Activated naive CD4-positive, alpha-beta T cell treated with anti-CD3 and anti-CD28 coated beads, Interleukin-2, amount 10 ng/mL, durations not matched to agents 7 days and 5 days (primary cell): ENCODE measurements around the gene KIAA1614.
A peak's percentile ranks its signal among the peaks of the same experiment; 100 is the strongest.

Experiments
- CTCF ChIA-PET: fragments of 350-600 bp; sonication (Branson Sonifier 250); formaldehyde crosslinking; loops from one replicate; lab custom pipeline; 2021; ENCODE audit warnings: antibody characterized with exemption; lab: Charles Lee
- DNase-seq: peaks from one replicate; pipeline ENCODE4 v3.0.0-alpha.2; 2020
- H3K27ac Mint-ChIP-seq: one replicate; pipeline ENCODE4 v1.8.0; 2021; ENCODE audit warnings: mild to moderate bottlenecking, moderate library complexity, mixed read lengths
- H3K27me3 Mint-ChIP-seq: one replicate; pipeline ENCODE4 v1.8.0; 2021; ENCODE audit warnings: mild to moderate bottlenecking, mixed read lengths
- H3K36me3 Mint-ChIP-seq: one replicate; pipeline ENCODE4 v1.8.0; 2021; ENCODE audit warnings: mixed read lengths
- H3K4me1 Mint-ChIP-seq: one replicate; pipeline ENCODE4 v1.8.0; 2021; ENCODE audit warnings: mixed read lengths
- H3K4me3 Mint-ChIP-seq: one replicate; pipeline ENCODE4 v1.8.0; 2021; ENCODE audit warnings: mild to moderate bottlenecking, moderate library complexity, mixed read lengths
- H3K9me3 Mint-ChIP-seq: one replicate; pipeline ENCODE4 v1.8.0; 2021; ENCODE audit warnings: mixed read lengths

The KIAA1614 gene

GRCh38 chr1:180899262-180899661 is 13.4 kb upstream of the KIAA1614 start:
- H3K27me3 Mint-ChIP-seq: peaks cover 20% of the 10 kb centered on the region
- H3K4me3 Mint-ChIP-seq: no peak overlapping the region
- no peak for DNase-seq
- H3K4me1 Mint-ChIP-seq: no peaks in the 10 kb centered on the region
- H3K27ac Mint-ChIP-seq: no peak overlapping the region
- CTCF ChIA-PET: interaction anchor here (1.3 kb wide), 1 partner anchor 268 kb away, joined by 4 read pairs; no protein-coding TSS in a partner anchor
- H3K9me3 Mint-ChIP-seq: no peaks in the 10 kb centered on the region
- H3K36me3 Mint-ChIP-seq: no peaks in the 10 kb centered on the region

- Mint-ChIP-seq H3K9me3 (peaks cover 2% of the 10 kb centered on the region), H3K36me3 (no peaks in the 10 kb centered on the region), H3K4me1 (no peaks in the 10 kb centered on the region), H3K27me3 (peaks cover 22% of the 10 kb centered on the region), H3K4me3 (no peak overlapping the region), H3K27ac (peak overlapping the region; percentile 69)
- CTCF ChIA-PET: interaction anchor here (1.0 kb wide), 1 partner anchor 20 kb away, joined by 5 read pairs; no protein-coding TSS in a partner anchor
- DNase-seq: no peak
These were observed 11.4 kb upstream of the KIAA1614 start for GRCh38 chr1:180901076-180901990.

GRCh38 chr1:180902541-180902940 is 10.2 kb upstream of the KIAA1614 start:
- Mint-ChIP-seq H3K4me3 (no peak overlapping the region), H3K27ac (no peak overlapping the region), H3K4me1 (no peaks in the 10 kb centered on the region), H3K27me3 (peaks cover 33% of the 10 kb centered on the region), H3K36me3 (no peaks in the 10 kb centered on the region), H3K9me3 (peaks cover 2% of the 10 kb centered on the region)
- DNase-seq: no peak
- CTCF ChIA-PET: interaction anchor here (0.7 kb wide), 1 partner anchor 199 kb away, joined by 3 read pairs; no protein-coding TSS in a partner anchor

GRCh38 chr1:180905927-180906326 is 6.8 kb upstream of the KIAA1614 start:
- no peak for DNase-seq
- peaks cover 2% of the 10 kb centered on the region for H3K9me3 Mint-ChIP-seq
- H3K4me1 Mint-ChIP-seq: peaks cover 8% of the 10 kb centered on the region
- H3K36me3 Mint-ChIP-seq: no peaks in the 10 kb centered on the region
- CTCF ChIA-PET: no interaction called here
- no peak overlapping the region for H3K27ac Mint-ChIP-seq
- H3K4me3 Mint-ChIP-seq: no peak overlapping the region
- peaks cover 46% of the 10 kb centered on the region for H3K27me3 Mint-ChIP-seq

- no peaks in the 10 kb centered on the region for H3K36me3 Mint-ChIP-seq
- CTCF ChIA-PET: no interaction called here
- H3K4me1 Mint-ChIP-seq: peaks cover 9% of the 10 kb centered on the region
- no peak for DNase-seq
- peaks cover 48% of the 10 kb centered on the region for H3K27me3 Mint-ChIP-seq
- no peak overlapping the region for H3K4me3 Mint-ChIP-seq
- H3K27ac Mint-ChIP-seq: no peak overlapping the region
- H3K9me3 Mint-ChIP-seq: peaks cover 2% of the 10 kb centered on the region
These were observed 6.2 kb upstream of the KIAA1614 start for GRCh38 chr1:180906511-180906910.

- Mint-ChIP-seq H3K36me3 (no peaks in the 10 kb centered on the region), H3K9me3 (peaks cover 2% of the 10 kb centered on the region), H3K4me1 (peaks cover 15% of the 10 kb centered on the region), H3K27me3 (peaks cover 56% of the 10 kb centered on the region), H3K4me3 (no peak overlapping the region), H3K27ac (no peak overlapping the region)
- DNase-seq: no peak
- CTCF ChIA-PET: no interaction called here
These were observed 5.2 kb upstream of the KIAA1614 start for GRCh38 chr1:180907313-180908055.

- DNase-seq: no peak
- peaks cover 2% of the 10 kb centered on the region for H3K9me3 Mint-ChIP-seq
- H3K27me3 Mint-ChIP-seq: peaks cover 63% of the 10 kb centered on the region
- H3K27ac Mint-ChIP-seq: no peak overlapping the region
- no peak overlapping the region for H3K4me3 Mint-ChIP-seq
- H3K4me1 Mint-ChIP-seq: peaks cover 15% of the 10 kb centered on the region
- H3K36me3 Mint-ChIP-seq: no peaks in the 10 kb centered on the region
- CTCF ChIA-PET: no interaction called here
These were observed 4.5 kb upstream of the KIAA1614 start for GRCh38 chr1:180908074-180908765.

- Mint-ChIP-seq H3K36me3 (no peaks in the 10 kb centered on the region), H3K27me3 (peaks cover 71% of the 10 kb centered on the region), H3K9me3 (peaks cover 2% of the 10 kb centered on the region), H3K27ac (no peak overlapping the region), H3K4me3 (no peak overlapping the region), H3K4me1 (peaks cover 21% of the 10 kb centered on the region)
- CTCF ChIA-PET: interaction anchor here (1.1 kb wide), 1 partner anchor 12 kb away, joined by 4 read pairs; no protein-coding TSS in a partner anchor
- DNase-seq: no peak
These were observed 3.7 kb upstream of the KIAA1614 start for GRCh38 chr1:180909005-180909414.

- peaks cover under 1% of the 10 kb centered on the region for H3K9me3 Mint-ChIP-seq
- peaks cover 76% of the 10 kb centered on the region for H3K27me3 Mint-ChIP-seq
- DNase-seq: no peak
- H3K4me1 Mint-ChIP-seq: peaks cover 21% of the 10 kb centered on the region
- CTCF ChIA-PET: interaction anchor here (1.1 kb wide), 1 partner anchor 11 kb away, joined by 4 read pairs; no protein-coding TSS in a partner anchor
- no peak overlapping the region for H3K27ac Mint-ChIP-seq
- H3K4me3 Mint-ChIP-seq: no peak overlapping the region
- H3K36me3 Mint-ChIP-seq: no peaks in the 10 kb centered on the region
These were observed 3.2 kb upstream of the KIAA1614 start for GRCh38 chr1:180909462-180909976.

- H3K4me1 Mint-ChIP-seq: peaks cover 21% of the 10 kb centered on the region
- CTCF ChIA-PET: no interaction called here
These were observed 981 bp upstream of the KIAA1614 start for GRCh38 chr1:180911640-180912191.

GRCh38 chr1:180912211-180912800 is 391 bp upstream of the KIAA1614 start:
- CTCF ChIA-PET: no interaction called here
- Mint-ChIP-seq H3K9me3 (no peaks in the 10 kb centered on the region), H3K4me3 (peak overlapping the region; percentile 45), H3K27me3 (peaks cover 93% of the 10 kb centered on the region), H3K27ac (no peak overlapping the region), H3K36me3 (no peaks in the 10 kb centered on the region), H3K4me1 (peaks cover 21% of the 10 kb centered on the region)
- peak; percentile 20 for DNase-seq

More at GRCh38 chr1:180911640-180912191, 981 bp upstream of the KIAA1614 start:
- Mint-ChIP-seq H3K9me3 (no peaks in the 10 kb centered on the region), H3K36me3 (no peaks in the 10 kb centered on the region), H3K27me3 (peaks cover 93% of the 10 kb centered on the region), H3K4me3 (peak overlapping the region; percentile 45), H3K27ac (no peak overlapping the region)
- peak; percentile 17 for DNase-seq

GRCh38 chr1:180915426-180915965 is 2.8 kb downstream of the KIAA1614 start:
- H3K4me3 Mint-ChIP-seq: no peak overlapping the region
- no peak for DNase-seq
- no peaks in the 10 kb centered on the region for H3K9me3 Mint-ChIP-seq
- H3K27me3 Mint-ChIP-seq: peaks cover 85% of the 10 kb centered on the region
- no peak overlapping the region for H3K27ac Mint-ChIP-seq
- no peaks in the 10 kb centered on the region for H3K36me3 Mint-ChIP-seq
- H3K4me1 Mint-ChIP-seq: peaks cover 13% of the 10 kb centered on the region
- CTCF ChIA-PET: interaction anchor here (0.7 kb wide), 1 partner anchor 231 kb away, joined by 3 read pairs; no protein-coding TSS in a partner anchor
